PC-3 (cell line): ENCODE data around the gene NBAS.

ENCODE experiments used
- EZH2phosphoT487 ChIP-seq: fragments of 300-600 bp; sonication (generic); IDR thresholded peaks from 2 replicates; pipeline ENCODE4 v1.6.1; 2018; ENCODE audit warnings: mild to moderate bottlenecking, antibody characterized with exemption, low read length, borderline replicate concordance
- TF ChIP-seq, protein P1 (sequence below): fragments of 300-600 bp; sonication (generic); conservative IDR thresholded peaks from 2 replicates; pipeline ENCODE4 v1.5.1; 2017; ENCODE audit warnings: antibody characterized with exemption, low read depth, mild to moderate bottlenecking, low read length

DNA sequence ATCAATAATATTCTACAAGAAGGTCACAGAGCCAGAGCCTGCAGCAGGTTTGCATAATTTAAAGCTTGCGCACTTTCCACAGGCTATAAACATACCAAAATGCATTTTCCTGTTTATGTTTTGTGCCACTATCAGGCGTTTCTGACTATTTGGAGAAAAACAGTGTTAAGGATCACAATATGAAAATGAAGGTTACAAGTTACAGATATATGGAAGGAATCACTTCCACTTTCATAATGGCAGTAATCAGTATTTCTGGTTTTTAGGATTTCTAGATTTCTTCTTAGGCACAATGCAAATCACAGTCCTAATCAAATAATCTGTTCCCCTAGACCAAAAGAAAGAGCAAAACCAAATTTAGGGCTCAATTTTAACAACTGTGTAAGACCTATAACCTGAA, 279.5 kb downstream of the NBAS start:
- TF ChIP-seq EZH2phosphoT487: no peak
- TF ChIP-seq, protein P1, sequence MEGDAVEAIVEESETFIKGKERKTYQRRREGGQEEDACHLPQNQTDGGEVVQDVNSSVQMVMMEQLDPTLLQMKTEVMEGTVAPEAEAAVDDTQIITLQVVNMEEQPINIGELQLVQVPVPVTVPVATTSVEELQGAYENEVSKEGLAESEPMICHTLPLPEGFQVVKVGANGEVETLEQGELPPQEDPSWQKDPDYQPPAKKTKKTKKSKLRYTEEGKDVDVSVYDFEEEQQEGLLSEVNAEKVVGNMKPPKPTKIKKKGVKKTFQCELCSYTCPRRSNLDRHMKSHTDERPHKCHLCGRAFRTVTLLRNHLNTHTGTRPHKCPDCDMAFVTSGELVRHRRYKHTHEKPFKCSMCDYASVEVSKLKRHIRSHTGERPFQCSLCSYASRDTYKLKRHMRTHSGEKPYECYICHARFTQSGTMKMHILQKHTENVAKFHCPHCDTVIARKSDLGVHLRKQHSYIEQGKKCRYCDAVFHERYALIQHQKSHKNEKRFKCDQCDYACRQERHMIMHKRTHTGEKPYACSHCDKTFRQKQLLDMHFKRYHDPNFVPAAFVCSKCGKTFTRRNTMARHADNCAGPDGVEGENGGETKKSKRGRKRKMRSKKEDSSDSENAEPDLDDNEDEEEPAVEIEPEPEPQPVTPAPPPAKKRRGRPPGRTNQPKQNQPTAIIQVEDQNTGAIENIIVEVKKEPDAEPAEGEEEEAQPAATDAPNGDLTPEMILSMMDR: no peak
